Keratinocyte (primary cell): ENCODE results near the gene CHI3L1. TPM values are rescaled to one million over a fixed set of nuclear protein-coding genes. Genes with fewer than 3 reads are reported as not detected.

Source experiments
- DNase-seq: peaks from one replicate; pipeline ENCODE4 v3.0.0-alpha.2; 2011; ENCODE audit warnings: low read depth, missing footprints, low spot score
- FAIRE-seq: peaks from 2 replicates; lab custom pipeline; 2011; peaks lifted over from hg19 to GRCh38; lab: Jason Lieb, UNC
- H2AFZ ChIP-seq: 2 replicates; pipeline ENCODE4 v1.6.0; 2012; ENCODE audit warnings: low read length, control low read depth, inconsistent platforms; ENCODE audit not compliant: control insufficient read depth
- H3K27ac ChIP-seq: 2 replicates; pipeline ENCODE4 v1.5.1; 2011; ENCODE audit warnings: low read length; ENCODE audit not compliant: control insufficient read depth, insufficient read depth
- H3K27me3 ChIP-seq: 3 replicates; pipeline ENCODE4 v1.6.0; 2011; ENCODE audit warnings: low read length; ENCODE audit not compliant: control insufficient read depth, insufficient read depth; ENCODE audit errors: extremely low read depth
- H3K36me3 ChIP-seq, 2 experiments: 2 replicates in 1 of 2; 3 replicates in 1 of 2; pipeline ENCODE4 v1.5.1; 2011; ENCODE audit warnings: low read length in 2 of 2, mild to moderate bottlenecking in 1 of 2; ENCODE audit not compliant: control insufficient read depth in 2 of 2, insufficient read depth in 2 of 2; ENCODE audit errors: extremely low read depth in 1 of 2
- H3K4me1 ChIP-seq: 3 replicates; pipeline ENCODE4 v1.5.1; 2011; ENCODE audit warnings: low read length; ENCODE audit not compliant: control insufficient read depth, insufficient read depth; ENCODE audit errors: extremely low read depth
- H3K4me2 ChIP-seq: 3 replicates; pipeline ENCODE4 v1.6.0; 2011; ENCODE audit warnings: low read depth, low read length; ENCODE audit not compliant: control insufficient read depth, insufficient read depth; ENCODE audit errors: extremely low read depth
- H3K4me3 ChIP-seq, 3 experiments: fragments of 200-600 bp in 1 of 3; sonication (generic) in 1 of 3; 2 replicates in 2 of 3; 3 replicates in 1 of 3; pipeline ENCODE4 v1.5.1; 2011 to 2016; ENCODE audit warnings: low read length in 3 of 3, mild to moderate bottlenecking in 3 of 3, control low read depth in 2 of 3, inconsistent platforms in 1 of 3, low read depth in 1 of 3, mixed read lengths in 1 of 3, mixed run types in 1 of 3, moderate library complexity in 1 of 3; ENCODE audit not compliant: control insufficient read depth in 2 of 3, insufficient read depth in 2 of 3; ENCODE audit errors: extremely low read depth in 1 of 3
- H3K79me2 ChIP-seq: 2 replicates; pipeline ENCODE4 v1.6.0; 2012; ENCODE audit warnings: low read length; ENCODE audit not compliant: control insufficient read depth, insufficient read depth
- H3K9ac ChIP-seq: 3 replicates; pipeline ENCODE4 v1.6.0; 2011; ENCODE audit warnings: low read length; ENCODE audit not compliant: control insufficient read depth, insufficient read depth; ENCODE audit errors: extremely low read depth
- H3K9me1 ChIP-seq: 3 replicates; pipeline ENCODE4 v1.6.0; 2011; ENCODE audit warnings: low read length; ENCODE audit not compliant: control insufficient read depth, insufficient read depth; ENCODE audit errors: extremely low read depth
- H3K9me3 ChIP-seq: 2 replicates; pipeline ENCODE4 v1.5.1; 2012; ENCODE audit warnings: low read depth, low read length; ENCODE audit not compliant: control insufficient read depth
- H4K20me1 ChIP-seq: 3 replicates; pipeline ENCODE4 v1.6.0; 2011; ENCODE audit warnings: low read length; ENCODE audit not compliant: control insufficient read depth, insufficient read depth; ENCODE audit errors: extremely low read depth
- EZH2 ChIP-seq: IDR thresholded peaks from one replicate; pipeline ENCODE4 v1.6.1; 2012; ENCODE audit warnings: inconsistent platforms, mild to moderate bottlenecking, low read length, moderate library complexity
- dilution Hi-C: fragments of 300-500 bp; cut with MboI; formaldehyde crosslinking; loops from one replicate; pipeline ENCODE4 v1.7.0; 2020; ENCODE audit warnings: low sequenced_read_pairs; ENCODE audit not compliant: extremely low pct_ligation_motif_present
- polyA plus RNA-seq, 5 experiments: library from polyadenylated mRNA; depleted of rRNA in 3 of 5; stranded (reverse) in 3 of 5; stranded (forward) in 1 of 5; unstranded in 1 of 5; fragments of >200 nt; gene quantifications; 1 replicate in 1 of 5; 2 replicates in 3 of 5; 3 replicates in 1 of 5; pipeline versions ENCODE4 v1.2.1 to v1.2.3, GENCODE V29; 2011 to 2012; ENCODE audit warnings: missing spikeins in 2 of 5, low read depth in 1 of 5, low replicate concordance in 1 of 5
- TF ChIP-seq, protein P1 (sequence below), 3 experiments: IDR thresholded peaks in 1 of 3; conservative IDR thresholded peaks in 1 of 3; optimal IDR thresholded peaks in 1 of 3; 2 replicates in 2 of 3; 3 replicates in 1 of 3; pipeline versions ENCODE3 to v1.5.1; 2011; ENCODE audit warnings: low read length in 3 of 3, mild to moderate bottlenecking in 3 of 3, moderate library complexity in 2 of 3, control low read depth in 1 of 3, inconsistent platforms in 1 of 3; ENCODE audit not compliant: insufficient read depth in 2 of 3; ENCODE audit errors: extremely low read depth in 1 of 3

CHI3L1 gene
- polyA plus RNA-seq, 1 donor (not counting 4 experiments of a cell fraction or from before 2014, with no cell fraction given): 0.20 TPM

DNA sequence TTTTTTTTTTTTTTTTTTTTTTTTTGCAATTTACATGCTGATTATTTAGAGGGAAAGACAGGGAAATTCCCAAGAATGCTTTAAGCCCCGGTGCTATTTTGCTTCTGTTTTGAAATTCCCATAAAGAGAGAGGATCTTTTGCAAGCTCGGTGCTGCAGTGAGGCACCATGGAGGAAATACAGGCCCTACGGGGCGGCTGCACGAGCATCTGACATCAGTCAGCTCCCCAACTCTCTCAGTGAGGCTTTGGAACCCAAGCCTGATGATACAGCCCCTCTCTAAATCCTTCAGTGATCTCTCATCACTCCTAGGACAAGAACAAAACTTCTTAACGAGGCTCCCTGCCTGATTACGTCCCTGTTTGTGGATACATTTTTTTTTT lies 791 bp upstream of the CHI3L1 start:
- H3K27me3 ChIP-seq: no peaks in the 10 kb centered on the region
- H3K4me3 ChIP-seq: no peak overlapping the region
- H3K79me2 ChIP-seq: no peaks in the 10 kb centered on the region
- DNase-seq (no peak), FAIRE-seq (no peak)
- dilution Hi-C loops: no loop called here
- H3K27ac ChIP-seq: no peak overlapping the region
- H3K4me1 ChIP-seq: no peaks in the 10 kb centered on the region
- H3K9me1 ChIP-seq: no peaks in the 10 kb centered on the region
- H3K4me2 ChIP-seq: no peak overlapping the region
- H4K20me1 ChIP-seq: no peaks in the 10 kb centered on the region
- H3K36me3 ChIP-seq: no peaks in the 10 kb centered on the region
- no peaks in the 10 kb centered on the region for H3K9me3 ChIP-seq
- TF ChIP-seq, protein P1, sequence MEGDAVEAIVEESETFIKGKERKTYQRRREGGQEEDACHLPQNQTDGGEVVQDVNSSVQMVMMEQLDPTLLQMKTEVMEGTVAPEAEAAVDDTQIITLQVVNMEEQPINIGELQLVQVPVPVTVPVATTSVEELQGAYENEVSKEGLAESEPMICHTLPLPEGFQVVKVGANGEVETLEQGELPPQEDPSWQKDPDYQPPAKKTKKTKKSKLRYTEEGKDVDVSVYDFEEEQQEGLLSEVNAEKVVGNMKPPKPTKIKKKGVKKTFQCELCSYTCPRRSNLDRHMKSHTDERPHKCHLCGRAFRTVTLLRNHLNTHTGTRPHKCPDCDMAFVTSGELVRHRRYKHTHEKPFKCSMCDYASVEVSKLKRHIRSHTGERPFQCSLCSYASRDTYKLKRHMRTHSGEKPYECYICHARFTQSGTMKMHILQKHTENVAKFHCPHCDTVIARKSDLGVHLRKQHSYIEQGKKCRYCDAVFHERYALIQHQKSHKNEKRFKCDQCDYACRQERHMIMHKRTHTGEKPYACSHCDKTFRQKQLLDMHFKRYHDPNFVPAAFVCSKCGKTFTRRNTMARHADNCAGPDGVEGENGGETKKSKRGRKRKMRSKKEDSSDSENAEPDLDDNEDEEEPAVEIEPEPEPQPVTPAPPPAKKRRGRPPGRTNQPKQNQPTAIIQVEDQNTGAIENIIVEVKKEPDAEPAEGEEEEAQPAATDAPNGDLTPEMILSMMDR (optimal IDR thresholded peaks at IDR 0.05 in 1 of 3, IDR thresholded peaks at IDR 0.05 in 1 of 3, conservative IDR thresholded peaks at IDR 0.05 in 1 of 3; ENCODE audit: extremely low read depth in 1 of 3, insufficient read depth in 2 of 3, low read length in 3 of 3): no peak
- no peak for TF ChIP-seq EZH2
- no peak overlapping the region for H2AFZ ChIP-seq
- H3K9ac ChIP-seq: no peak overlapping the region

DNA sequence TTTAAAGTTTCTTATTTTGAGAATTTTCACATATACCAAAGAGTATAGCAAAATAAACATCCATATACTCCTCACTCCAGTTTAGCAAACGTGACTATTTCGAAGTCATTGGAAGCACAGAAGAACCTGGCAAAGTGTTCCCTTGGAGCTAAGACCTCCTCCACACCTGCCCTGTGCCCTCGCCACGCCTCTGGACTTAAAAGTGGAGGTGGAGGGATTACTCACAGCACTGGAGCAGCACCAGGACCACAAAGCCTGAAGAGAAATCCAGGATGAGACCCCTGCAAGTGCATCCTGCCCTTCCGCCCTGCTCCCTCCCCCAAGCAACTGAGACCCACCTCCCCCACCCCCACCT lies 436 bp downstream of the CHI3L1 start:
- Histone ChIP-seq H3K4me1 (no peaks in the 10 kb centered on the region), H3K4me2 (no peak overlapping the region), H3K9ac (no peak overlapping the region), H2AFZ (no peak overlapping the region), H3K4me3 (no peak overlapping the region), H3K79me2 (no peaks in the 10 kb centered on the region), H3K27ac (no peak overlapping the region), H4K20me1 (no peaks in the 10 kb centered on the region), H3K9me3 (no peaks in the 10 kb centered on the region), H3K27me3 (peaks cover 6% of the 10 kb centered on the region), H3K36me3 (no peaks in the 10 kb centered on the region), H3K9me1 (no peaks in the 10 kb centered on the region)
- TF ChIP-seq, protein P1 (optimal IDR thresholded peaks at IDR 0.05 in 1 of 3, IDR thresholded peaks at IDR 0.05 in 1 of 3, conservative IDR thresholded peaks at IDR 0.05 in 1 of 3; ENCODE audit: extremely low read depth in 1 of 3, insufficient read depth in 2 of 3, low read length in 3 of 3): no peak
- no peak for TF ChIP-seq EZH2
- DNase-seq (no peak), FAIRE-seq (no peak)
- dilution Hi-C loops: no loop called here
